ENCODE data around the gene INTS15.
"Not testable (repeated sequence)": the region's sequence is repeated elsewhere in the genome, so short reads cannot be mapped to it uniquely, and the experiment has no call there.

Gene INTS15

GRCh38 chr7:6619961-6620360 is 30.1 kb downstream of the INTS15 start:
- DNase-seq = no peak

GRCh38 chr7:6621195-6622133 is 31.6 kb downstream of the INTS15 start:
- DNase-seq = no peak

- no peak for DNase-seq
These were observed 32.4 kb downstream of the INTS15 start for GRCh38 chr7:6622134-6622710.

- DNase-seq = no peak
These were observed 33.9 kb downstream of the INTS15 start for GRCh38 chr7:6623589-6624245.

GRCh38 chr7:6624246-6624611 is 34.4 kb downstream of the INTS15 start:
- no peak for DNase-seq

- DNase-seq = no peak
These were observed 38.2 kb downstream of the INTS15 start for GRCh38 chr7:6628045-6628444.

GRCh38 chr7:6630007-6630849 is 40.4 kb downstream of the INTS15 start:
- no peak for DNase-seq

- DNase-seq = no peak
These were observed 41.8 kb downstream of the INTS15 start for GRCh38 chr7:6631605-6632004.

- DNase-seq = no peak
These were observed 44.2 kb downstream of the INTS15 start for GRCh38 chr7:6634021-6634420.

GRCh38 chr7:6634971-6635370 is 45.1 kb downstream of the INTS15 start:
- DNase-seq = not testable (repeated sequence)

- DNase-seq = no peak
These were observed 47.1 kb downstream of the INTS15 start, which contains the start of gene ZNF316 for GRCh38 chr7:6636741-6637543. Gene ZNF316 (plus strand): TSS chr7:6637318. CDS start chr7:6642410, 5,092 bp downstream.

- DNase-seq = no peak
These were observed 47.9 kb downstream of the INTS15 start for GRCh38 chr7:6637544-6638229.

GRCh38 chr7:6639032-6639431 is 49.2 kb downstream of the INTS15 start:
- no peak for DNase-seq

- DNase-seq = no peak
These were observed 49.8 kb downstream of the INTS15 start for GRCh38 chr7:6639627-6640026.

- DNase-seq = no peak
These were observed 50.5 kb downstream of the INTS15 start for GRCh38 chr7:6640246-6640721.

GRCh38 chr7:6641305-6642035 is 51.6 kb downstream of the INTS15 start:
- no peak for DNase-seq

GRCh38 chr7:6642239-6642839 is 52.5 kb downstream of the INTS15 start:
- no peak for DNase-seq

GRCh38 chr7:6642861-6643640 is 53.2 kb downstream of the INTS15 start:
- no peak for DNase-seq
